NCI-H1694 treated with DMSO at 0.1 percent for 48 hours (cell line): Measurements from ENCODE around the gene FREM3.
"Not testable (repeated sequence)": the region's sequence is repeated elsewhere in the genome, so short reads cannot be mapped to it uniquely, and the experiment has no call there.

Experiments
- DNase-seq: peaks from one replicate; lab custom pipeline; 2025; lab: John Stamatoyannopoulos, UW

FREM3 gene

GRCh38 chr4:143700416-143701352 lies at the start of gene FREM3:
TSS of gene FREM3 (minus strand) at chr4:143700675. CDS start at chr4:143700675, 0 bp downstream.
- no peak for DNase-seq

- no peak for DNase-seq
These were observed 45.4 kb upstream of the FREM3 start for GRCh38 chr4:143745874-143746273.

DNA sequence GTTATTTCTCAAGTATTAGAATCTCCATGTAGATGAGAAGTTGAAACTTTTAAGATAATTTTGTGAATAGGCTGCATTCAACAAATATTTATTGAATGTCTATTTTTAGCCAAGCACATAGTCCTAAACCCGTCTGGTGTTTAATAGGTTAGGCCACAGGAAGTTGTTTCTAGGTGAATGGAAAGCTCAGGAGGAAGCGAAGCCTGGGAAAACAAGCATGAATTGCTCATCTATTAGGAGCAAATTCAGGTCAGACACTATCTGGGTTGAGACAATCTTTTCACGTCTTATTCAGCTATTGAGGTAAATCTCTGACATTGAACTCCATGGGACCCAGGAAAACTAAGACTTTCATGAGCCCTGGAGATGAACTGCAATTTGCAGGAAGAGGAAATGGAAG lies 43.1 kb upstream of the FREM3 start:
- DNase-seq: no peak

- no peak for DNase-seq
These were observed 42.4 kb upstream of the FREM3 start for GRCh38 chr4:143742834-143743233.

DNA sequence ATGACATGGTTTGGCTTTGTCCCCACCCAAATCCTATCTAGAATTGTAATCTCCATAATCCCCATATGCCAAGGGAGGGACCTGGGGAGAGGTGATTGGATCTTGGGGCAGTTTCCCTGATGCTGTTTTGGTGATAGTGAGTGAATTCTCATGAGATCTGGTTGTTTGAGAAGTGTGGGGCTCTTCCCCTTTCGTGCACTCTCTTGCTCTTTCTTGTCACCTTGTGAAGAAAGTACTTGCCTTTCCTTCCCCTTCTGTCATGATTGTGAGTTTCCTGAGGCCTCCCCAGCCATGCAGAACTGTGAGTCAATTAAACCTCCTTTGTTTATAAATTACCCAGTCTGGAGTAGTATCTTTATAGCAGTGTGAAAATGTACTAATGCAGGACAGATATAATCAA lies 36.4 kb upstream of the FREM3 start:
- no peak for DNase-seq

DNA sequence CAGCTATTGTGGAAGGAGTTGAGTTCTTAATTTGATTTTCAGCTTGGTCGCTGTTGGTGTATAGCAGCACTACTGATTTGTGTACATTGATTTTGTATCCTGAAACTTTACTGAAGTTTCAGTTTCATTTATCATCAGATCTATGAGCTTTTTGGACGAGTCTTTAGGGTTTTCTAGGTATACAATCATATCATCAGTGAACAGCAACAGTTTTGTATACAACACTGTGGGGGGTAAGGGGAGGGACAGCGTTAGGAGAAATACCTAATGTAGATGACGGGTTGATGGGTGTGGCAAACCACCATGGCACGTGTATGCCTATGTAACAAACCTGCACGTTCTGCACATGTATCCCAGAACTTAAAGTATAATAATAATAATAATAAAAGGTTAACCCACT lies 35.6 kb upstream of the FREM3 start:
- DNase-seq: not testable (repeated sequence)

- no peak for DNase-seq
These were observed 27.7 kb upstream of the FREM3 start for GRCh38 chr4:143728166-143728565.

DNA sequence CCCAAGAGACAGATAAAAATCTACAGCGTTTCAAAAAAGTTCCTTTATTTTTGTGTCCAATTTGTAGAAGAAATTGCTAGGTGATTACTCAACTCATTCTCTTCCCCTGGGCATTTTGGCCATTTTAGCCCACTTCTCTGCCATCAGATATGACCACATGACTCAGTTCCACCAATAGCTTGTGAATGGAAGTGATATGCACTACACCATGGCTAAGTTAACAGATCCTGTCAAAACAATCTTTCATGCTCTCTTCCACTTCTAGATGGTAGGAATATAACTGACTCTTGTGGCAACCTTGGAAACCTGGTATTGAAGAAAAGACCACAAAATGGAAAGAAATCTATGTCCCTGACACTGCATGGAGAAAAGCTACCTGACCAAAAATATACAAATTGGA lies 26.2 kb upstream of the FREM3 start:
- no peak for DNase-seq

- no peak for DNase-seq
These were observed 20.8 kb upstream of the FREM3 start for GRCh38 chr4:143721317-143721716.

DNA sequence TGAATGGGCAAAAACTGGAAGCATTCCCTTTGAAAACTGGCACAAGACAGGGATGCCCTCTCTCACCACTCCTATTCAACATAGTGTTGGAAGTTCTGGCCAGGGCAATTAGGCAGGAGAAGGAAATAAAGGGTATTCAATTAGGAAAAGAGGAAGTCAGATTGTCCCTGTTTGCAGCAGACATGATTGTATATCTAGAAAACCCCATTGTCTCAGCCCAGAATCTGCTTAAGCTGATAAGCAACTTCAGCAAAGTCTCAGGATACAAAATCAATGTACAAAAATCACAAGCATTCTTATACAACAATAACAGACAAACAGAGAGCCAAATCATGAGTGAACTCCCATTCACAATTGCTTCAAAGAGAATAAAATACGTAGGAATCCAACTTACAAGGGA lies 18.3 kb upstream of the FREM3 start:
- DNase-seq: not testable (repeated sequence)

GRCh38 chr4:143713955-143714625 lies 13.6 kb upstream of the FREM3 start:
- DNase-seq: no peak

DNA sequence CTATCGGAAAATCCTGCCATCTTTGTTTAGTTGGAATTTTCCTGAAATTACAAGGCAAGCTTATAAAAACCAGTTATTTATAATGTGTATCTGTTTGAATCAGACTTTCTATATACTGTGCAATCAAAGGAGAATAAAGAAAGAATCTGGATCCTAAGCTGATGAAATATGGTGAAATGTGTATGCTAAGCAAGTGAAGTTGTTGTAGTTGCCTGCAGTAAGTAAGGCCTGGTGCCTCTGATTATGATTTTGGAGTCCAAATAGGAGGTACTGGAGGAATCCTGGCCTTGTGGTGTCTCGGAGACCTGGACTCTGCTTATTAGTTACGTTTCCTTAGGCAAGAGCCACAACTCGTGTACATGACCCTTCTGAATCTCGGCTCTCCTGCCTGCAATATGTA lies 13.1 kb upstream of the FREM3 start:
- no peak for DNase-seq

- no peak for DNase-seq
These were observed 11.7 kb upstream of the FREM3 start for GRCh38 chr4:143712155-143712550.

DNA sequence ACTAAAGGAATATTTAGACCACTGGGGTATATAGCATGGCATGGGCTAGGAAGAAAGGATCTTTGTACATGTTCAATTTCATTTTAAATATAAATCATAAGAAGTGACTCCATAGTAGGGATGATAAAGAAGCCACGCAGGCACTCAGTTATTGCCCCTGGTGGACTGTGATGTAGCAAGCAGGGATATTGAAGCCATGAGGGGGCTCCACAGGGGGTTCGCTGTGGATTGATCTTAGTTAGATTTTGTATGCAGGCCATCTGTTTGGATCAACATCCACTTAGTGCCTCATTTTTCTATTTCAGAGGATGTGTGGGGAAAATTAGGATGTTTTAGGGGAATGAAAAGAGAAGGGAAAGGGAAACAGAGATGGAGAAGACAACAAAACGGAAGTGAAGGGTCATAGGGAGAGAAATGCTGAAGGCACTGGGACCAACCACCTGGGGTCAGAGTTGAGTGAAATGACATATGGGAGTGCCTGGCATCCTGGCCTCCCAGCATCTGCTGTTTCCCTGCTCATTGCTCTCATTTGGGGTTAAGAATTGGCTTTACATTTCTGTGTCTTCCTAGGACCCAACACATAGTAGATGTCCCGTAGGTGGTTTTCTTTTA lies 11.2 kb upstream of the FREM3 start:
- peak; percentile 37 for DNase-seq

- no peak for DNase-seq
These were observed 890 bp upstream of the FREM3 start for GRCh38 chr4:143701365-143701764.

DNA sequence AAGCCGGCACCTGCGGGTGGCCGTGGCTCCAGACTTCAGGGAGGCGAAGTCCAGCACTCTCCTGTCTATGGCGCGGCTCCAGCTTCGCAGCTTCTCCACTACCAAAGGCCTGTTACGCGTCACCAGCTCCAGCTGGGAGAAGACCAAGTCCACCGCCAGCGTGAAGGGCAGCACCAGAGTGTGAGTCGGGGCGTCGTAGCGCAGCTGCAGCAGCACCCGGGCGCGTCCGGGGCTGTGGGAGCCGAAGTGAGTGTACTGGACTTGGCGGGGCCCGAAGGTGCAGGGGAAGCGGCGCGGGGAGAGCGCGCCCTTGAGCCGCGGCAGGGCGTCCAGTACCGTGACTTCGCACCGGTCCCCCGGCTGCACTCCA lies 444 bp downstream of the FREM3 start:
- DNase-seq: no peak

GRCh38 chr4:143699331-143700045 lies 987 bp downstream of the FREM3 start:
- no peak for DNase-seq

GRCh38 chr4:143693856-143694255 lies 6.6 kb downstream of the FREM3 start:
- DNase-seq: no peak

DNA sequence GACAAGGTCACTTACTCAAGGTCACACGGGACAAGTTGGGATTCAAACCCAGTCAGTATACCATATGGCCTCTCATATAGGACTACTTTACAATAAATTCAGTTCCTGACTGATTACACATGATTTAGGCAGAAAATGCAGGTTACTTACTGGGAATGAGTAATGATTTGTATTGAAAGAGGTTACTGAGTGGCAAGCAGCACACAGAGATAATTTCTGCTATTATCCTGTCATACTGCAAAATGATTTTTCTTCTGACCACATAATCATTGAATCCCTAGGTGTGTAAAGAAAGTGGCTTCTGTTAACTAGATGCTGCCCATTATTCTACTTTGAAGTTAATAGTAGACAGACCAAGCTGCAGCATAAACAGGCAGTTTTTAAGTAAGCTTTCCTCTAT lies 8.2 kb downstream of the FREM3 start:
- DNase-seq: no peak

- no peak for DNase-seq
These were observed 21.0 kb downstream of the FREM3 start for GRCh38 chr4:143679434-143679833.

- not testable (repeated sequence) for DNase-seq
These were observed 26.8 kb downstream of the FREM3 start for GRCh38 chr4:143673629-143674028.

- no peak for DNase-seq
These were observed 31.4 kb downstream of the FREM3 start for GRCh38 chr4:143668930-143669552.
